Measurements from ENCODE around the gene TCF12.

The TCF12 gene

DNA sequence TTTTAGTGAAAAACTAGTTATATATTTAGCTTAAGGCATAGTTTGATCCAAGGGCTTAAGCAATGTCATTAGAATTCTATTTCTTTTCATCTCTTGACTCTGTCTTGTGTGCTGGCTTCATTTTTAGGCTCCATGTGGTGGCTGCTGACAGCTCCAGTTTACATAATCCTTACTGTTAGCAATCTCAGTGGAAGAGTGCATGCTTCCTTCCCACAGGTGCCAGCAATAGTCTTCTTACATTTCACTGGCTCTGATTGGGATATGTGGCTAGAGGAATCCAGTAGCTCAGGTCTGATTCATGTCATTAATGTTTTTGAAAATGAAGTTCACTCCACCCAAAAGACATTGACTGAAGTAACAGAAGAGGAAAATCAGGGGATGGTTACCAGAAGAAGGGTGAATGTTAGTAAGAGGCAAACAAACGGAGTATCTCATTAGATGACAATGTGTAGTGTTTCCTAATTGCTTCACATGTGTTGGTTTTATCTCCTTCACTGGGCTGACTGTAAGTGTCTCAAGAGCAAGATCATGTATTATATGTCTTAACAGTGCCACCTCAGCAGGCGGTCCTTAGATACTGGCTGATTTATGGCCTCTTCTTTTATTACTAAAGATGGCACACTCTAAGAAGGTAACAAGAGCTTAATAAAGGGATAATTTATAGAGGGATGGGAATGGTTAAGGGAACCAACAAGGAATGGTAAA lies 25.6 kb upstream of the TCF12 start:
- no peak overlapping the region for H3K4me3 ChIP-seq (ENCODE audit: low read depth, low read length)
- no peak for DNase-seq (ENCODE audit: low read depth)
- TF ChIP-seq, protein P1, sequence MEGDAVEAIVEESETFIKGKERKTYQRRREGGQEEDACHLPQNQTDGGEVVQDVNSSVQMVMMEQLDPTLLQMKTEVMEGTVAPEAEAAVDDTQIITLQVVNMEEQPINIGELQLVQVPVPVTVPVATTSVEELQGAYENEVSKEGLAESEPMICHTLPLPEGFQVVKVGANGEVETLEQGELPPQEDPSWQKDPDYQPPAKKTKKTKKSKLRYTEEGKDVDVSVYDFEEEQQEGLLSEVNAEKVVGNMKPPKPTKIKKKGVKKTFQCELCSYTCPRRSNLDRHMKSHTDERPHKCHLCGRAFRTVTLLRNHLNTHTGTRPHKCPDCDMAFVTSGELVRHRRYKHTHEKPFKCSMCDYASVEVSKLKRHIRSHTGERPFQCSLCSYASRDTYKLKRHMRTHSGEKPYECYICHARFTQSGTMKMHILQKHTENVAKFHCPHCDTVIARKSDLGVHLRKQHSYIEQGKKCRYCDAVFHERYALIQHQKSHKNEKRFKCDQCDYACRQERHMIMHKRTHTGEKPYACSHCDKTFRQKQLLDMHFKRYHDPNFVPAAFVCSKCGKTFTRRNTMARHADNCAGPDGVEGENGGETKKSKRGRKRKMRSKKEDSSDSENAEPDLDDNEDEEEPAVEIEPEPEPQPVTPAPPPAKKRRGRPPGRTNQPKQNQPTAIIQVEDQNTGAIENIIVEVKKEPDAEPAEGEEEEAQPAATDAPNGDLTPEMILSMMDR (IDR thresholded peaks at IDR 0.05; ENCODE audit: control insufficient read depth, extremely low read depth, insufficient read depth), result no peak

DNA sequence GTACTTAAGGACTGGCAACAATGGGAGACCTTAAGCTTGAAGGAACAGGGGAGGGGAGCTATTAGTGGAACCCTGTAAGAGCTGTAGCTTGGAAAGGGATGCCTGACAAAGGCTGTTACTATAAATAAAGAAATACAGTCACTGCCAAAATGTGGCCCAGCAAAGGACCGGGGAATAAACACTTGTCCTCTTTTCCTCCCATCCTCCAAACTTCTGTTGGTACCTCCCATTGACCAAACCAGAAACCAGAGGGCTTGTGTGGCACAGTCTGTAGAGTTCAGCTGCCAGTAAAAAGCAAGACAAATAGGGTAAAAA lies 25.1 kb upstream of the TCF12 start:
- TF ChIP-seq, protein P1 (IDR thresholded peaks at IDR 0.05; ENCODE audit: control insufficient read depth, extremely low read depth, insufficient read depth), result no peak
- H3K4me3 ChIP-seq (ENCODE audit: low read depth, low read length), result no peak overlapping the region
- DNase-seq (ENCODE audit: low read depth), result no peak

DNA sequence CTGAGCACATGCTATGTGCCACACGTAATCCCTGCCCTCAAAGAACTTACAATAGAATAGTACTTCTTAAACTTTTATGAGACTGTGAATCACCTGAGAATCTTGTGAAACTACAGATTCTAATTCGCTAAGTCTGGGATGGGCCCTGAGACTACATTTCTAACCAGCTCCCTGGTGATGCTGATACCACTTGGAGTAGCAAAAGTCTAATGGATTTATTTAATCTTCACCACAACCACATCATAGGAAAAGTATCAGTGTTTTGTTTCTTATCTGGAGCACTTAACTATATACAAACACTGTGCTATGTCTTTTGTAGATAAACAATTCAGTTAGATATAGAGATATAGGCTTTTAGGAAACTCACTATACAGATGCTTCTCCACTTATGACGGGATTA lies 23.8 kb upstream of the TCF12 start:
- DNase-seq (ENCODE audit: low read depth), result no peak
- TF ChIP-seq, protein P1 (IDR thresholded peaks at IDR 0.05; ENCODE audit: control insufficient read depth, extremely low read depth, insufficient read depth), result no peak
- H3K4me3 ChIP-seq (ENCODE audit: low read depth, low read length), result no peak overlapping the region

DNA sequence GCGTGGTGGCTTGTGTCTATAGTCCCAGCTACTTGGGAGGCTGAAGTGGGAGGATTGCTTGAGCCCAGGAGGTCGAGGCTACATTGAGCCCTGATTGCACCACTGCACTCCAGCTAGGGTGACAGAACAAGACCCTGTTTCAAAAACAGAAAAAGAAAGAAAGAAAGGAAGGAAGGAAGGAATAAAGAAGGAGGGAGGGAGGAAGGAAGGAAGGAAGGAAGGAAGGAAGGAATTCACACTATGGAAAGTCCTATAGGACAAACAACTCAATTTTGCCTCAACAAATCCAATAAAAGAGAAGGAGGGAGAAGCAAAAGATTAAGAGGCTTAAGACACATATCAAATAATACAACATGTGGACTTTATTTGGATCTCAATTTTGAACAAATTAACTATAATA lies 16.5 kb upstream of the TCF12 start:
- TF ChIP-seq, protein P1 (IDR thresholded peaks at IDR 0.05; ENCODE audit: control insufficient read depth, extremely low read depth, insufficient read depth), result no peak
- no peak for DNase-seq (ENCODE audit: low read depth)
- H3K4me3 ChIP-seq (ENCODE audit: low read depth, low read length), result no peak overlapping the region

DNA sequence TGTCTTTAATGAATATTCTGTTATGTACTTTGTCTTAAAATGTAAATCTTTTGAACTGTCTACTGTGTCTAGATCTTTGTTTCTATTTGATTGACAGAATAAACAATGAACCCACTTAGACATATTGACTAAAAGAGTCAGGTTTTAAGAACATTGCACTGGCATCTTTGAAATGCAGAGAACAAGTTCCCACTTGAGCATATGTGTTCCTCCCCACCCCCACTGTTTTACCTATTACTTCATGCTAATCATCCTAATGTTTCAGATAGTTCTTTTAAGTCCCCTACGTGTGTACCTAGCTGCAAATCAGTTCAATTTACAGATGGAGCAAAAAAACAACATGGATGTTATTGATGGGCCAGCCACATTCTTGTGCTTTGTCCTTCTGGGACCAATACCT lies 11.7 kb upstream of the TCF12 start:
- no peak for DNase-seq (ENCODE audit: low read depth)
- no peak overlapping the region for H3K4me3 ChIP-seq (ENCODE audit: low read depth, low read length)
- TF ChIP-seq, protein P1 (IDR thresholded peaks at IDR 0.05; ENCODE audit: control insufficient read depth, extremely low read depth, insufficient read depth), result no peak

DNA sequence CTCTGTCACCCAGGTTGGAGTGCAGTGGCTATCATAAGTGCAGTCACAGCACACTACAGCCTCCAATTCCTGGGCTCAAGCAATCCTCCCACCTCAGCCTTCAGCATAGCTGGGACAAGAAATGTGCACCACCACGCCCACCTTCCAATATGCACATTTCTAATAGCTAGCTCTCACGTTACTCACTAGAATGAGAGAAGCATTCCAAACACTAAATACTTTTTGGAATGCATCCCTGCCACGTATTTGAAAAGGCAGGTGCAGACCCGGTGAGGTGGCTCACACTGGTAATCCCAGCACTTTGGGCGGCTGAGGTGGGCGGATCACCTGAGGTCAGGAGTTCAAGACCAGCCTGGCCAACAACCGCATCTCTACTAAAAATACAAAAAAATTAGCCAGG lies 7.6 kb upstream of the TCF12 start:
- TF ChIP-seq, protein P1 (IDR thresholded peaks at IDR 0.05; ENCODE audit: control insufficient read depth, extremely low read depth, insufficient read depth), result no peak
- no peak overlapping the region for H3K4me3 ChIP-seq (ENCODE audit: low read depth, low read length)
- DNase-seq (ENCODE audit: low read depth), result no peak

DNA sequence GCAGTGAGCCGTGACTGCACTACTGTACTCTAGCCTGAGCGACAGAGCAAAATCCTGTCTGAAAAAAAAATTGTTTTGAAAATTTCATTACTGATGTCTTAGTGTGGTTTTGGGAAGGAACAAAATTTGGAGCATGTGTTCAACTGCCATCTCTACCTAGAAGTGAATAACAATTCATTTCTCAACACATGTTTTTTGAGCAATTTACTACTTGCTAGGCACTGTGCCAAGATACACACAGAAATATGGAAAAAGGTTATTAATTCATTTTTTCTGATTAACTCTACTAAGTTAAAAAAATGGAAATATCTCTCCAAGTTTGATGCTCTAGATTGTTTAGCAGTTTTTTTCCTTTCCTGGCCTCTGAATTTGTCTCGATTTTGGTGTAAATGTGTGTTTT lies 5.2 kb upstream of the TCF12 start:
- DNase-seq (ENCODE audit: low read depth), result no peak
- no peak overlapping the region for H3K4me3 ChIP-seq (ENCODE audit: low read depth, low read length)
- TF ChIP-seq, protein P1 (IDR thresholded peaks at IDR 0.05; ENCODE audit: control insufficient read depth, extremely low read depth, insufficient read depth), result no peak
